ENCODE measurements around the gene ARHGAP23. TPM values are rescaled to one million over a fixed set of nuclear protein-coding genes. Genes with fewer than 3 reads are reported as not detected.

The ARHGAP23 gene
- polyA plus RNA-seq, 3 donors, result 0.03 to 0.21 (median 0.09) TPM

- H3K27ac Mint-ChIP-seq, result peak overlapping the region in 1 of 7 donors; percentile 78
- H3K27me3 Mint-ChIP-seq (ENCODE audit: low read depth in 3 of 3), result peaks cover 34 to 67% (median 38%) of the 10 kb centered on the region in 3 donors
Observed at GRCh38 chr17:38556239-38556638, 128.0 kb downstream of the ARHGAP23 start.

DNA sequence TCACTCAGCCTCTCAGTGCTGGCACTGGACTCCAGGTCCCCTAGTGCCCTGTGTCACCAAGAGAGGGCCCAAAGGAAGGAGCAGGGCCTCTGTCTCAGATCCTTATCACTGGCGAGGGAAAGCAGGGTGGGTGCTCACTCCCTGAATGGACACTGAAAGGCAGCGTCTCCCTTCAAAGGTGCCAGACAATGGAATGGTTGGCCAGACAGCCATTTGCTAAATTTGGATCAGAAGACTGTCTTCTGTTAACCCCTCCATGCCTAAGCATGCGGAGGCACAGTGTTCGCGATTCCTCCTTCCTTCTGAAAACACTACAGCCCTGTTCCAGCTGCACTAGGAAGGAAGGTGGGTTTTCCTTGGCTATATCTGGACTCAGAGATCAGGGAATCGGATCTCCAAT lies 129.1 kb downstream of the ARHGAP23 start:
- Mint-ChIP-seq H3K27me3 (ENCODE audit: low read depth in 3 of 3) (peaks cover 38 to 73% (median 42%) of the 10 kb centered on the region in 3 donors), H3K27ac (peak overlapping the region in 3 of 7 donors; percentile 21 to 71 (median 50)), H3K9me3 (peaks cover 5 to 24% (median 12%) of the 10 kb centered on the region in 7 donors), H3K36me3 (peaks cover 5 to 6% of the 10 kb centered on the region in 2 donors), H3K4me3 (peak overlapping the region; percentile 48 to 64), H3K4me1 (peaks cover 45% of the 10 kb centered on the region)
- 52% methylated on average over 2 of the region's 6 CpGs for WGBS (ENCODE audit: insufficient coverage)
- H3K4me2 ChIP-seq (replicated peaks; ENCODE audit: extremely low read depth, low read length, poor library complexity, severe bottlenecking), result peak overlapping the region; percentile 94
- peak overlapping the region; percentile 84 for H2AFZ ChIP-seq (ENCODE audit: insufficient read depth, low read depth, low read length, poor library complexity, severe bottlenecking)
- no peaks in the 10 kb centered on the region for H3K36me3 ChIP-seq (replicated peaks in 1 of 2; ENCODE audit: control insufficient read depth in 1 of 2, insufficient read depth in 2 of 2, low read length in 2 of 2)
- DNase-seq, result no peak
- peaks cover 20 to 37% of the 10 kb centered on the region in 2 donors for H3K27me3 ChIP-seq (ENCODE audit: control insufficient read depth in 2 of 2, insufficient read depth in 2 of 2, low read length in 2 of 2)
- intact Hi-C loops (cut with micrococcal nuclease), result loop anchor here (5.0 to 10.0 kb wide), 2 partner anchors 107 to 110 kb away; no protein-coding TSS in a partner anchor
- TF ChIP-seq, protein P1, sequence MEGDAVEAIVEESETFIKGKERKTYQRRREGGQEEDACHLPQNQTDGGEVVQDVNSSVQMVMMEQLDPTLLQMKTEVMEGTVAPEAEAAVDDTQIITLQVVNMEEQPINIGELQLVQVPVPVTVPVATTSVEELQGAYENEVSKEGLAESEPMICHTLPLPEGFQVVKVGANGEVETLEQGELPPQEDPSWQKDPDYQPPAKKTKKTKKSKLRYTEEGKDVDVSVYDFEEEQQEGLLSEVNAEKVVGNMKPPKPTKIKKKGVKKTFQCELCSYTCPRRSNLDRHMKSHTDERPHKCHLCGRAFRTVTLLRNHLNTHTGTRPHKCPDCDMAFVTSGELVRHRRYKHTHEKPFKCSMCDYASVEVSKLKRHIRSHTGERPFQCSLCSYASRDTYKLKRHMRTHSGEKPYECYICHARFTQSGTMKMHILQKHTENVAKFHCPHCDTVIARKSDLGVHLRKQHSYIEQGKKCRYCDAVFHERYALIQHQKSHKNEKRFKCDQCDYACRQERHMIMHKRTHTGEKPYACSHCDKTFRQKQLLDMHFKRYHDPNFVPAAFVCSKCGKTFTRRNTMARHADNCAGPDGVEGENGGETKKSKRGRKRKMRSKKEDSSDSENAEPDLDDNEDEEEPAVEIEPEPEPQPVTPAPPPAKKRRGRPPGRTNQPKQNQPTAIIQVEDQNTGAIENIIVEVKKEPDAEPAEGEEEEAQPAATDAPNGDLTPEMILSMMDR (IDR thresholded peaks at IDR 0.05), result no peak
- no peak overlapping the region for H3K9ac ChIP-seq (ENCODE audit: insufficient read depth, low read length, poor library complexity, severe bottlenecking)
- H3K4me3 ChIP-seq (replicated peaks in 1 of 3; ENCODE audit: low read depth in 2 of 3, low read length in 3 of 3), result peak overlapping the region in 1 of 3 experiments; percentile 75
- peaks cover 5% of the 10 kb centered on the region for H4K20me1 ChIP-seq (ENCODE audit: insufficient read depth, low read length)
- H3K4me1 ChIP-seq (ENCODE audit: control insufficient read depth in 1 of 2, insufficient read depth in 2 of 2, low read length in 2 of 2), result peaks cover 38 to 48% of the 10 kb centered on the region in 2 donors
- no peaks in the 10 kb centered on the region for H3K79me2 ChIP-seq (ENCODE audit: insufficient read depth, low read length)
- peaks cover 0 to 23% of the 10 kb centered on the region in 2 donors for H3K9me3 ChIP-seq (replicated peaks in 1 of 2; ENCODE audit: control insufficient read depth in 1 of 2, insufficient read depth in 1 of 2, low read length in 2 of 2)
- no peak overlapping the region for H3K27ac ChIP-seq (ENCODE audit: low read depth in 1 of 2, low read length in 2 of 2)

More at GRCh38 chr17:38556239-38556638, 128.0 kb downstream of the ARHGAP23 start:
- Histone ChIP-seq H3K27ac (ENCODE audit: low read depth in 1 of 2, low read length in 2 of 2) (no peak overlapping the region), H3K9ac (ENCODE audit: insufficient read depth, low read length, poor library complexity, severe bottlenecking) (no peak overlapping the region), H3K4me2 (replicated peaks; ENCODE audit: extremely low read depth, low read length, poor library complexity, severe bottlenecking) (no peak overlapping the region), H4K20me1 (ENCODE audit: insufficient read depth, low read length) (peaks cover 5% of the 10 kb centered on the region), H3K9me3 (replicated peaks in 1 of 2; ENCODE audit: control insufficient read depth in 1 of 2, insufficient read depth in 1 of 2, low read length in 2 of 2) (peaks cover 0 to 12% of the 10 kb centered on the region in 2 donors), H3K4me1 (ENCODE audit: control insufficient read depth in 1 of 2, insufficient read depth in 2 of 2, low read length in 2 of 2) (peaks cover 38 to 48% of the 10 kb centered on the region in 2 donors), H3K4me3 (replicated peaks in 1 of 3; ENCODE audit: low read depth in 2 of 3, low read length in 3 of 3) (no peak overlapping the region), H2AFZ (ENCODE audit: insufficient read depth, low read depth, low read length, poor library complexity, severe bottlenecking) (no peak overlapping the region), H3K27me3 (ENCODE audit: control insufficient read depth in 2 of 2, insufficient read depth in 2 of 2, low read length in 2 of 2) (peaks cover 13 to 28% of the 10 kb centered on the region in 2 donors), H3K36me3 (replicated peaks in 1 of 2; ENCODE audit: control insufficient read depth in 1 of 2, insufficient read depth in 2 of 2, low read length in 2 of 2) (no peaks in the 10 kb centered on the region), H3K79me2 (ENCODE audit: insufficient read depth, low read length) (no peaks in the 10 kb centered on the region)
- H3K4me1 Mint-ChIP-seq, result peaks cover 45% of the 10 kb centered on the region
- TF ChIP-seq, protein P1 (IDR thresholded peaks at IDR 0.05), result no peak
- peak; percentile 19 to 45 (median 32) for DNase-seq
- intact Hi-C loops (cut with micrococcal nuclease), result loop anchor here (5.0 to 10.0 kb wide), 2 partner anchors 109 to 111 kb away; no protein-coding TSS in a partner anchor
- WGBS (ENCODE audit: insufficient coverage), result 65% methylated on average over 6 of the region's 6 CpGs
- H3K4me3 Mint-ChIP-seq, result no peak overlapping the region
- H3K9me3 Mint-ChIP-seq, result peaks cover 5 to 18% (median 9%) of the 10 kb centered on the region in 7 donors
- peaks cover 4 to 5% of the 10 kb centered on the region in 2 donors for H3K36me3 Mint-ChIP-seq
